ENCODE measurements around the gene ARID3A.

ARID3A gene

GRCh38 chr19:990119-990571 lies 64.3 kb downstream of the ARID3A start:
- DNase-seq, result no peak

GRCh38 chr19:990746-991145 lies 64.9 kb downstream of the ARID3A start:
- DNase-seq, result no peak

- peak; percentile 53 for DNase-seq
Observed at GRCh38 chr19:991174-991931, 65.5 kb downstream of the ARID3A start.

GRCh38 chr19:991932-992669 lies 66.3 kb downstream of the ARID3A start:
- no peak for DNase-seq

- no peak for DNase-seq
Observed at GRCh38 chr19:992670-993055, 66.8 kb downstream of the ARID3A start.

- no peak for DNase-seq
Observed at GRCh38 chr19:993361-993830, 67.6 kb downstream of the ARID3A start.

- no peak for DNase-seq
Observed at GRCh38 chr19:993831-994393, 68.1 kb downstream of the ARID3A start.

GRCh38 chr19:994516-994915 lies 68.7 kb downstream of the ARID3A start:
- no peak for DNase-seq

GRCh38 chr19:995051-995827 lies 69.4 kb downstream of the ARID3A start:
- DNase-seq, result no peak

- DNase-seq, result peak; percentile 64
Observed at GRCh38 chr19:996051-996838, 70.4 kb downstream of the ARID3A start.

GRCh38 chr19:998064-998463 lies 72.2 kb downstream of the ARID3A start:
- no peak for DNase-seq

- no peak for DNase-seq
Observed at GRCh38 chr19:999379-999719, 73.5 kb downstream of the ARID3A start.

- DNase-seq, result peak; percentile 56
Observed at GRCh38 chr19:1000095-1000494, 74.3 kb downstream of the ARID3A start, which contains the start of gene GRIN3B. Gene GRIN3B, plus strand, starts transcription at chr19:1000419. Its CDS starts 19 bp downstream, at chr19:1000438.

- no peak for DNase-seq
Observed at GRCh38 chr19:1000591-1001537, 75.0 kb downstream of the ARID3A start.

GRCh38 chr19:1001538-1002166 lies 75.8 kb downstream of the ARID3A start:
- DNase-seq, result peak; percentile 33

- DNase-seq, result no peak
Observed at GRCh38 chr19:1002600-1002999, 76.8 kb downstream of the ARID3A start.

- DNase-seq, result no peak
Observed at GRCh38 chr19:1003283-1003682, 77.4 kb downstream of the ARID3A start.

GRCh38 chr19:1004204-1004802 lies 78.5 kb downstream of the ARID3A start:
- no peak for DNase-seq

- DNase-seq, result no peak
Observed at GRCh38 chr19:1004803-1005664, 79.2 kb downstream of the ARID3A start.

All from fibroblast of skin of right biceps (primary cell).